ENCODE data around the gene C2orf68.
"Not testable (repeated sequence)": the region's sequence is repeated elsewhere in the genome, so short reads cannot be mapped to it uniquely, and the experiment has no call there.

The C2orf68 gene

DNA sequence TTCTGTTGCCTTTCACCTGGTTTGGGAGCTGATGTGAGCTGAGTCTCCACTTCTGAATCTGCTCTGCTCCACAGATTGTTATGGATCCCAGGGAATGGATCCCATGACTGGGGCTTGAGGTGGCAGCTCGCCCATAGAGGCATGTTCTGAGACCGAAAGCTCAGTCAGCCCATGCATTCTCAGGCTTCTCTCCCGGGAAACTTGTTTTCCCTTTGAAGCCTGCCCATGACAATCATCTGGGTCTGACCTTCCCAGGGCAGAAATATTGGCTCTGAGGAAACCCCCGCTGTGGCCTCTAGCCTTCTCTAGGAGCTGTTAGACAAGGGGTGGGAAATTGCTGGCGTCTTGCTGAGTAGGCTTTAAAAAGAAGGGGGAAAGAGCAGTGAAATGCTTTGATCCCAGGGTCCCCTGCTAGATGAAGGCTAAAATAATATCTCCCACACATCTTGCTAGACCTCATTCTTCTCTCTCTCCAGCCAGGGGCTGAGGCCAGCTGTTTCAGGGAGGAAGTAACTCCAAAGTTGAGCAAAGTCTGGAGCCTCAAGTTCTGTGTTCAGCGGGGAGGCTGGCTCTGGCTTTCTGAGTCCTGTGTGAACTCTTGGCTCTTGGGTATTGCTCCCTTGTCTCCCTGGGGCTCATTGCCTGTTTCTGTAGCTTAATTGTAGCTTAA lies 32.5 kb downstream of the C2orf68 start:
- no peak for DNase-seq (ENCODE audit: low spot score)

DNA sequence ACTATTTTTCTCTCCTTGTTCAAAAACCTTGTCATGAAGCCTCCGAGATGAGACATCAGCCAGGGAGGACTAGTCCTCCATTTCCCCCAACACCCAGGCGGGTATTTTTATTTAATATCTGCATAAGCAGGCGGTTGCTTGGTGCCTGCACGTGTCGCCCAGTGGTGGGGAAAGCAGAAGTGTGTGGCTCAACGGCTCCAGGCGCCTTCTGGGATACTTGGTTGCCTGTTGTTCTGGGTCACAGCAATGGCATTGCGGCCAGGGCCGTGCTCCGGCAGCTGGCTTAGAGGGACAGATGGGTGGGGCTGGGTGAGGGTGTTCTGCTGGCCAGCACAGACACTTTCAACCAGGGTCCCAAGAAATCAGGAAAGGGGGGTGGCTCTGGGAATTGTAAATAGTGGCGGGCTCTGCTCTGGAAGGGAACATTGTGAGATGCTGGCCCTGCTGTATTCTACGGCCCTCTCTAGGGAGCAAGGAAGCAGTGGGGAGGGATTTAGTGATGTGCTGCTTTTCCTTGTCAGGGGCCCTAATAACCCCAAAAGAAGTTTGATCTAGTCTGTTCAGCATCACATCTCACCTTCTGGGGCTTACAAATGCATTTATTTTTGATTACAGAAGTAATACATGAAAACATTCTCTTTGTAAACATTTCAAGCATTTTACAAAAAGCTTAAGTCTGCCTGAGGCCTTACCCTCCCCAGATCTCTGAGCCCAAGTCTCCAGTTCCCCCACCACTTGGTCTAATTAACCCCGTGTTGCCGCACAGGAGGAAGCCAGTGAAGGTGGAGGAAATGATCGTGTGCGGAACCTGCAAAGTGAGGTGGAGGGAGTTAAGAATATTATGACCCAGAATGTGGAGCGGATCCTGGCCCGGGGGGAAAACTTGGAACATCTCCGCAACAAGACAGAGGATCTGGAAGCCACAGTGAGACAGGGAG lies 33.4 kb downstream of the C2orf68 start:
- DNase-seq (ENCODE audit: low spot score) = no peak

DNA sequence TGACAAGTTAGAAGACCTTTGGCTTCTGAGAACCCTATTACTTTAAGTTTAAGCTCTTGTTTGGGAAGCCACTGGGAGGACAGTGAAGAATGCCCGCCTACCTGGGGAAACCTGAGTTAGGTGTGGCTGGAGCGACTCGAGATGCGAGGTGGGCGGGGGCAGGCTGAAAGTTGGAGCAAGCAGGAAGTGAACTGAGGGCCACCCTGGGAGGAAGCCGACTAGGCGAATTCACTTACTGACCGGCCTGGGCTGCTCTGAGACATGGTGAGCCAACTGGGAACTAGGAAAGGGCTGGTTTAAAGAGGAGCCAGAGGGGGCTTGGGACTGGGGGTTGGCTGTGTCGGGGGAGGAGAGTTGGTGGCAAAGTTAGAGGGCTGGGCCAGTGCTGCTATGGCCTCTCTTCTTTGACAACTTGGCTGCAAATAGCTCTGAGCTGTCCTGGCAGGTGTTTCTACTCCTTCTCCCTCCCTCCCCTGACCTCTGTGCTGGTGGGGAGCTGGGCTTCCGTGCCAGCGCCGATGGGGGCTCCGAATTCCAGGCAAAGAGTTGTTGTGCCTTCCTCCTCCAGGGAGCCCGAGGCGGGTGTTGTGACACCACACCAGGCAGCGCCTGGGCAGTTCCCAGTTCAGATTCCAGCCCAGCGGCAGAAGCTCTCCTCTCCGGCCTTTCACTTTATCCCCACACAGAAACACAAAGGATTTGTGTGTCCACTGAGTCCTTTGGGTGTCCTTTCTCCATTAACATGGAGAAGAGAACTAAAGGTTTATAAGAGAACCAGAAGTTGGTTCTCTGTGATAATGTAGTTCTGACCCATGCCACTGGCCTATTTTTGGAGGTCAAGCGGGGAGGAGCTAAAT lies 34.3 kb downstream of the C2orf68 start, which contains the start of gene VAMP8:
Gene VAMP8, plus strand, starts transcription at position 201 of the 857 bp plus-strand sequence. Its CDS starts 61 bp downstream, at position 262.
- no peak for DNase-seq (ENCODE audit: low spot score)

DNA sequence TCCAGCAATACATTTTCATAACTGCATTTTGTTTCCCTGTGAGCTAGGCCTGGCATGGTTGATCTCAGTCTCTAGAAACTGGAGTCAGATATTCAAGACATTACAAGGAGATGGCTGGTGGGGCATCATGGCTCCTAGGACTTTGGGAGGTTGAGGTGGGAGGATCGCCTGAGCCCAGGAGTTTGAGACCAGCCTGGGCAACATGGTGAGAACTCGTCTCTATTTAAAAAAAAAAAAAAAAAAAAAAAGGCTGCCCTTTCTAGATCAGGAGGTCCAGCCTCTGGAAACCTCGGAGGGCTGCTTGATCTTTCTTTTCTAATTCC lies 34.8 kb downstream of the C2orf68 start:
- no peak for DNase-seq (ENCODE audit: low spot score)

DNA sequence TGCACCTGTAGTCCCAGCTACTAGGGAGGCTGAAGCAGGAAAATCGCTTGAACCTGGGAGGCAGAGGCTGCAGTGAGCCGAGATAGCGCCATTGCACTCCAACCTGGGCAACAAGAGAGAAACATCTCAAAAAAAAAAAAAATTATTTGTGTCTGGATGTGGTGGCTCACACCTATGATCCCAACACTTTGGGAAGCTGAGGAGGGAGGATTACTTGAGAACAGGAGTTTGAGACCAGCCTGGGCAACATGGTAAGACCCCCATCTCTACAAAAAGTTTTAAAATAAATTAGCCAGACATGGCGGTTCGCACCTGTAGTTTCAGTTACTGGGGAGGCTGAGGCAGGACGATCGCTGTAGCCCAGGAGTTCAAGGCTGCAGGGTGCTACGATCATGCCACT lies 36.1 kb downstream of the C2orf68 start:
- no peak for DNase-seq (ENCODE audit: low spot score)

DNA sequence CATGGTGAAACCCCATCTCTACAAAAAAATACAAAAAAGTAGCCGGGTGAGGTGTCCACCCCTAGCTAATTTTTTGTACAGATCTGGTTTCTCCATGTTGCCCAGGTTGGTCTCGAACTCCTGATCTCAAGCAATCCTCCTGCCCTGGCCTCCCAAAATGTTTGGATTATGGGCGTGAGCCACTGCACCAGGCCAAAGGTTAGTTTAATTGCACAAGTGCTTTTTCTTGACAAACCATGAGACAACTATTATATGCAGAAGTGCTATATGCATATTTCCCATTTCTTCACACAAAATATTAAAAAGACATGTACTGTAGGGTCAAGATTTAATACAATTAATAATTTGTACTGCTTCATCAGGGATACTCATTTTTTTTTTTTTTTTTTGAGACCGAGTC lies 45.6 kb downstream of the C2orf68 start:
- no peak for DNase-seq (ENCODE audit: low spot score)

DNA sequence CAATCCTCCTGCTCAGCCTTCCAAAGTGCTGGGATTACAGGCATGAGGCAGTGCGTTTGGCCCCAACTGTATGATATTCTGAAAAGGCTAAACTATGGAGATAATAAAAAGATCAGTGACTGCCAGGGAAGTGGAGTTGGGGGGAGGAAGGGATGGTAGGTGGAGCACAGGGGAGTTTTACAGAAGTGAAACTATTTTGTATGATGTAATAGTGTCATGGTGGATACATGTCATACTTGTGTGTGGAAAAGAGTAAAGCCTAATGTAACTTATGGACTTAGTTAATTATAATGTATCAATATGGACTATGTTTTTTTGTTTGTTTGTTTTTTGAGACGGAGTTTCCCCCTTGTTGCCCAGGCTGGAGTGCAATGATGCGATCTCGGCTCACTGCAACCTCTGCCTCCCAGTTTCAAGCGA lies 47.7 kb downstream of the C2orf68 start:
- no peak for DNase-seq (ENCODE audit: low spot score)

DNA sequence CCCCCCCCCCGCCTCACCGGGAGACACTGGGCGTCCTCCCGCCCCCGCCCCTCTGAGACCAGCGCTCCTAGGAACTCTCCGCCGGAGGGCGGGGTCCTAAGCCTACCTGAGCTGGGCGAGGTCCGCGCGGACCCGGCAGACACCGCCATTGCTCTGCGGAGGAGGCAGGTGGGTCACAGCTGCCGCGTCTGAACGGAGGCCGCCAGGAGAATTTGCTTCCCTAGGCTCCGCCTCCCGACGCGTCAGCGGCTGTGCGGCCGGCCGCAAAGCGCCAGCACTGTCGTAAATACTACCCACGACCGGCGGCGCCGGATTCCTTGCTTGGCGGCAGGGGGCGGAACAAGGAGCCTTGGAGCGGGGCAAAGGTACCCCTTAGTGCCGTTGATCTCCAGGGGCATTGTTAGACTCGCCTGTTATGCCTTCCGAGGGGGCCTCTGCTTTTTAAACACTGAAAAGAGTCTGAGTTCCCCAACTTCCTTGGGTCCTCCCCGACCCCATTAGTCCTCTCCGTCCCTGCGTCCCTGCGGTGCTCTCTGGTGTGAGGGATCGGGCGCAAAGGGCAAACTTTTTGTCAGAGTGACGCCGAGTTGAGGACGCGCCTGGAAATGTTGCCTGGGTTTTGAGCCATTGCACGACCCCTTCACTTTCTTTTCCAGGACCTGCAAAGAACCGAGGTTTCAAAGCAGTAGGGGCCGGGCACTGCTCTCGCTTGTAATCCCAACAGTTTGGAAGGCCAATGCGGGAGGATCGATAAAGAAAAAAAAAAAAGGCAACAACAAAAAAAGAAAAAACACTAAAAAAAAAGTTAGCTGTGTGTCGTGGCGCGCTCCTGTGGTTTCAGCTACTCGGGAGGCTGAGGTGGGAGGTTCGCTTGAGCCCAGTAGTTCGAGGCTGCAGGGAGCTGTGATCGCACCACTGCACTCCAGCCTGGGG lies 50.3 kb downstream of the C2orf68 start, which contains the start of gene GGCX:
Gene GGCX, minus strand, starts transcription at position 214 of the 933 bp plus-strand sequence. Its CDS starts 65 bp downstream, at position 149.
- DNase-seq (ENCODE audit: low spot score) = peak; percentile 96

DNA sequence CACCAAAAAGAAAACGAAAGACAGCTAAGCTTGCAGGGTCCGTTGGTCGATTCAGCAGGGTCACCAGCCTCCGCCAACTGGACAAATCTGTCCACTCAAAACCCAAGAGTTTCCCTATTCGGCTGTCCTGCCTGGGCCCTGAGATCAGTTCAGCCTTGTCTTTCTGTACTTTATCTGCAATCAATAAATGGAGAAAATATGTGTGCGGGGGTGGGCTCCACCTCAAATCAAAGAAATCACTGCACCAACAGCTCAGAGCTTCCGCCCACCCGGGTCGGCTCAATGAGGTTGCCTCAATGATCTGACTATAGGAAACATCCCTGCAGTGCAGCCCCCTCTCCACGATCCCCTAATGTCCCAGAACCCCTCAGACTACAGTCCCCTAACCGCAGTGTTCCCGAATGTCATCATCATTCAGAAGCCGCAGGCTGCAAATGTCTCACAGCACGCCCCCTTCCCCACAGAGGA lies 51.0 kb downstream of the C2orf68 start:
- no peak for DNase-seq (ENCODE audit: low spot score)

DNA sequence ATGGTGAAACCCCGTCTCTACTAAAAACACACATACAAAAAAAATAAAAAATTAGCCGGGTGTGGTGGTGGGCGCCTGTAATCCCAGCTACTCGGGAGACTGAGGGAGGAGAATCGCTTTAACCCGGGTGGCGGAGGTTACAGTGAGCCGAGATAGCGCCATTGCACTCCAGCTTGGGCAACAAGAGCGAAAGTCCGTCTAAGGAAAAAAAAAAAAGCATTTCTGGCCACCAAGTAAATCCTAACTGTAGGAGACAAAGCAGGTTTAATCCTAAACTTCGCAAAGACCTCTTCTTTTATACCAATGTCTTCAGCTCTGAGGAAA lies 51.5 kb downstream of the C2orf68 start:
- DNase-seq (ENCODE audit: low spot score) = not testable (repeated sequence)

DNA sequence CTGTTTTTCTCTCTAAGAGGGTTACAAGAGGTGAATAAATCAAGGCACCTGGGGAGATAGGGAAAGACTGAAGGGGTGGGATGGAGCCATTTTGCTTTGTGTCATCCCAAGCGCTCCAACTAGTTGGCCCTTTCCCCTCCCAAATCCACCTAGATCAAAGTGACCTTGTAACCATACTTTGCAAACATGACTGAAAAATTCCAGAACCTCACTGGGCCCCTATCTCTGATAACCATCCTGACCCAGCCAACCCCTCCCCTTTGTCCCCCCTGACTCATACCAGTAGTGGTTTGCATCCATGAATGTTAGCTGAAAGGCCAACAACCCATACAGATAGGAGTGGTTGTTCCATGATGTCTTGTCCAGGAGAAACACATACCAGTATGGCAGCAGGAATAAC lies 53.7 kb downstream of the C2orf68 start:
- no peak for DNase-seq (ENCODE audit: low spot score)

DNA sequence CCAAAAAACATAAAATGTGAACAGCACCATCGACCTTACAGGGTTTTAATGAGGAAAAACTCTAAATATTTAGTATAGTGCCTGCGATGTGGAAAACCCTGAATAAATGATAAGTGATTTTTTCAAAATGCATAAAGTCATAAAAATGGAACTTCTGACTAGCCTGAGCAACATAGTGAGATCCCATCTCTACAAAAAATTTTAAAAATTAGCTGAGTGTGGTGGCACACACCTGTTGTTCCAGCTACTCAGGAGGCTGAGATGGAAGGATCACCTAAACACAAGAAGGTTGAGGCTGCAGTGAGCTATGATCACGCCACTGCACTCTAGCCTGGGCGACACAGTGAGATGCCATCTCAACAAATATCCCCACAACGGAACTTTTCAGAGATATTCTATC lies 54.7 kb downstream of the C2orf68 start:
- DNase-seq (ENCODE audit: low spot score) = no peak

Data from AG20443 (cell line).